PC-3 (cell line): ENCODE measurements around the gene TMEM150A.

ENCODE experiments used
- CTCF ChIP-seq: fragments of 300-600 bp; sonication (generic); conservative IDR thresholded peaks from 2 replicates; pipeline ENCODE4 v1.5.1; 2017; ENCODE audit warnings: antibody characterized with exemption, low read depth, mild to moderate bottlenecking, low read length
- EZH2 ChIP-seq: fragments of 300-600 bp; sonication (generic); IDR thresholded peaks from one replicate; pipeline ENCODE4 v1.6.1; 2017; ENCODE audit warnings: antibody characterized with exemption, mild to moderate bottlenecking, low read length; ENCODE audit not compliant: unreplicated experiment
- EZH2phosphoT487 ChIP-seq: fragments of 300-600 bp; sonication (generic); IDR thresholded peaks from 2 replicates; pipeline ENCODE4 v1.6.1; 2018; ENCODE audit warnings: mild to moderate bottlenecking, antibody characterized with exemption, low read length, borderline replicate concordance

GRCh38 chr2:85589982-85590791, 12.3 kb downstream of the TMEM150A start:
- TF ChIP-seq CTCF (no peak), EZH2 (no peak), EZH2phosphoT487 (no peak)
